CD4-positive, alpha-beta T cell treated with Interleukin-21 for 1 hour (primary cell): ENCODE data around the gene SLC38A10.

Experiments
- DNase-seq: peaks from one replicate; pipeline ENCODE4 v3.0.0-alpha.2; 2020

SLC38A10 gene

DNA sequence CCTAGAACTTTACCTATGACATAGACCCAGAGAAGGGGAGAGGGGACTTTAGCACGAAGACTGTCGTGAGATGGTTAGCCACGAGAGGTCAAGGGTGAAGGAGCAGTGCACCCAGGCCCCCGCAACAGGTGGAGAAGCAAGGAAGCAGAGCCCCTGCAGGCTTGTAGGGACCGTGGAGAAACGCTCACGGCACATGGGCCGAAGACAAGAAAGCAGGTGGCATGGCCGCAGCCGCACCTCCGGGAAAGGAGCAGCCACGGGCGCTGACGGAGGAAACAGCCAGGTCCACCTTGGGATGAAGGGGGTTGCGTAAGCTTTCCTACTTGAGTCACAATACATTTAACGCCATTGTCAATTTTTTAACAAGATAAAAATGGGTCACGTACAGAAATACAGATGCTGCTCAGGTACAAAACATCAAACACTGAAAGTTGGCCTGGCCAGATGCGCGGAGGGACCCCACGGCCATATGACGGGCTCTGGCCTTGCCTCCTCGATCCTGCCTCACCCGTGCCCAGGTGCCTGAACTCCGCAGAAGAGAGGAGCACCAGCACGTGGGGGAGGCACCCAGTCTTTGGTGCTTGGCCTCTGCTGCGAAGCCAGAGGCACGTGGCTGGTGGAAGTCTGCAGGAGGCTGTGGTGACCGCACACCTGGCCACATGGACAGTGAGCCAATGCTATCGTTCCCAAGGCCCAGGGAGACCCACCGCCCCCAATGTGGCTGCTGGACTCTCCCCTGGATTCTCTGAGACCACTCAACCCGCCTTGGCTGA is 21.2 kb downstream of the SLC38A10 start:
- no peak for DNase-seq

GRCh38 chr17:81272616-81273015 is 22.5 kb downstream of the SLC38A10 start:
- DNase-seq = no peak

DNA sequence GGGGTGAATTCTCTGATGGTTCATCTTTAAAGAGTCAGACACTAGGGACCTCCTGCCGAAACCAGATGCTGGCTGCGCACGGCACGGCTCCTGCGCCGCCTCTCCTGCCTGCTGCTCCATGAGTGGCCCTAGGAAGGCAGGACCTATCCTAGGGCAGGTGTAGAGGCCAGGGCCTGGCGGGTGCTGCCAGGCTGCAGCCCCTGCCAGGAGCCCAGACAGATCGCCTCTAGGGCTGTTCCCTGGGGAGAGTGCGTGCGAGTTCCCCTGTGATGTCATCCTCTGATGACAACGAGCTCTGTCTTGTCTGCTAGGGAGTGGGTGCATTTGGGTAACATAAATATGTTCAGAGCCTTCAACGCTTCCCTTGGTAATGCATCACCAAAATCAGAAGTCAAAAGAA is 23.9 kb downstream of the SLC38A10 start:
- DNase-seq = no peak

GRCh38 chr17:81270279-81270678 is 24.8 kb downstream of the SLC38A10 start:
- DNase-seq = no peak

GRCh38 chr17:81267390-81268067 is 27.6 kb downstream of the SLC38A10 start:
- DNase-seq = no peak

- no peak for DNase-seq
Measured at GRCh38 chr17:81265576-81265975, 29.5 kb downstream of the SLC38A10 start.

GRCh38 chr17:81264640-81265039 is 30.5 kb downstream of the SLC38A10 start:
- no peak for DNase-seq

GRCh38 chr17:81263371-81264181 is 31.5 kb downstream of the SLC38A10 start:
- no peak for DNase-seq

GRCh38 chr17:81261582-81262336 is 33.3 kb downstream of the SLC38A10 start:
- DNase-seq = no peak

DNA sequence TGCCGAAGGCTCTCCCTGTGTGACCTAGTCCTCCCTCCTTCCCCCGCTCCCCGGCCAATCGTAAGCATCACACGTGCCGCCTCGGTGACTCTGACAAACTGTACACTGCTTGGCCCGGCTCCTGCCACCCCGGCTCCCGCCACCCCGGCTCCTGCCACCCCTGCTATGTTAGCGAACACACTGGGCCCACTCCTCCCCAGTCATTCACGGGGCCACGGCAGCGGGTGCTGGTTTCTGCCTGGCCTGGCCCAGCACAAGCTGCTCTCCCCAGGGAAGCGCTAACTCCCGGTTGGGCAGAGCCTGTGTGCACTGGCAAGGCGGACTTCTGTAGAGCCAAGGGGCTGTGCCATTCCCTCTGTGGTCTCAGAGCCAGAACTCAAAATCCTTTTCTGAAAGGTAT is 34.0 kb downstream of the SLC38A10 start:
- DNase-seq = no peak

DNA sequence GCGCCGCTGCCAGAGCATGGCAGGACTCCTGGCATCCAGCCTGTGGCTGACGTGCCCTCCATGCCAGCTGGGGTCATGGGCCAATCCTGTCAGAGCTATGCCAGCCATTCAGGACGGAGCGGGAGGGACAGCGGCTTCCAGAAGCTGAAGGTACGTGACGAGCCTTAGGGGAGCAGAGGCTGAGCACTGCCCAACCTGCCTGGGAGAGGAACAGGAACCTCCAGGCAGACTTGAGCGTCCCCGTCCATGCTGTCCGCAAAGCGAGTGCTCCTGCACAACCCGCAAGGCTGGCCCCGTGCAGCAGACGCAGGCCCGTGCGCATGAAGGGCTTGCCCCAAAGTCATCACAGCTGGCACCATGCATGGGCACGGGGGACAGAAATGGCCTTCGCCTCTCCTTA is 34.5 kb downstream of the SLC38A10 start:
- DNase-seq = no peak

DNA sequence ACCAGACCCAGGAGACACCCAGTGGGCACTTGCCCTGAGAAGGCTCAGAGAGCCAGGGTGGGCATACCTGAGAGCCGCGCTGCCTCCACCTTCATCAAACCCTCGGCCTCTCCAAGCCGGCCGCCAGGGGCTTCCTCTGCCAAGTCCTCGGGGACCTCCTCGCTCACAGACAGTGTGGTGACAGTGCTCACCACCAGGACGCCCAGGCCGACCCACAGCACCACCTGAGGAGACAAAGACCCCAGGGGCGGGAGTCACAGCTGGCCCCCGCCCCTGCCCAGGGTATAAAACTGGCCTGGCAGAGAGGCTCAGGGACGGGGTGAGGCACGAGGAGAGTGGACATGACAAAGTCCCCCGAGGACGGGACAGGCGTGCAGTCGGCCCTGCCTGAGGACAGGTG is 34.9 kb downstream of the SLC38A10 start:
- DNase-seq = no peak

- DNase-seq = no peak
Measured at GRCh38 chr17:81259058-81259605, 36.0 kb downstream of the SLC38A10 start.

DNA sequence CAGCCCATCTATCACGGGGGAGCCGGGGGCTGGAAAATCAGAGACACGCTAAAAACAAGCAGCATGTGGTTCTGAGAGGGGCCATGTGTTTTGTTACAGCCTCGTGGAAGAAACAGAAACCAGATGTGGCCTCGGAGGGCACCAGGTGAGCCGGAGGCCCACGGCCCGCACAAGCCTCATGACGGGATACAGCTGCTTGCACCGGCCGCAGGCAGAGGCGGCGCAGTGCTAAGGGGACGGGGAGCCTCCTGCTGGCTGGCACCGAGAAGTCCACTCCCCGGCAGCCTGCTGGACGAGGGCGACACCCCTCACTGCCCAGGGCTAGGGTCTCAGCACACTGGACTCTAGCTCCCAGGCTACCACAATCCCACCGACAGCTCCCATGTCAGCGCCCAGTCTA is 36.8 kb downstream of the SLC38A10 start:
- no peak for DNase-seq

GRCh38 chr17:81257533-81257932 is 37.6 kb downstream of the SLC38A10 start:
- DNase-seq = no peak

DNA sequence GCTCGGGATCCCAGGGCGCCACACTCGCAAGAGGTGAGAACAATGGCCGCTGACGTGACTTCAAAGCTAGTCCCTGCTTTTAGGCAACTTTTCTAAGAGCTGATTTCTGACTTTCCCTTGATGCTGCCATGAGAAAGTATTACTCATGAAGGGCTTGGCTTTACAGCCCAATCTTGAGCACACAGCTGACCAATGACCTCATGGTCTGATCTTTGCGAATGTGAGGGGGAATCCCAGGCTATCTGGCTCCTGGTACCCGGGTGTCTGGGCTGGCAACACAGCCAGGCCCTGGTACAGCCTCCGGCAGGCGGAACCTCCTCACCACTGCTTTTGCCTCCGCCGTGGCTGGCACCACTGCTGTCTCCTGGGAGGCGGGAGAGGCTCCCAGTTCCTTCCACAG is 38.5 kb downstream of the SLC38A10 start:
- no peak for DNase-seq

- no peak for DNase-seq
Measured at GRCh38 chr17:81254955-81255717, 40.0 kb downstream of the SLC38A10 start.

- peak; percentile 73 for DNase-seq
Measured at GRCh38 chr17:81253358-81254131, 41.6 kb downstream of the SLC38A10 start.

DNA sequence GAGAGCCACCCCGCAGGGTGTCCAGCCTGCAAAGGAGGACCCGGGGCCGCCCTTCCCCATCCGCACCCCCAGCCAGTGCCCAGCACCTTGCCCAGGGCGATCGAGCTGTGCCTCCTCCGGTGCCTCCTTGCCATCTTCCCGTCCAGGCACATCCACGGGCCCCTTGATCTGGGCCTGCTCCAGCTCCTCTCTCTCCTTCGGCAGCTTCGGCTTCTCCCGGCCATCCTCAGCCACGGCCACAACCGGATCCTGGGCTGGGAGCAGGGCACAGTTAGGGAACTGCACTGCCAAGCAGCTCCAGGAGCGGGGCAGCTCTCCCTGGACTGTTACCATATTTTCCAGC is 42.1 kb downstream of the SLC38A10 start:
- DNase-seq = no peak

DNA sequence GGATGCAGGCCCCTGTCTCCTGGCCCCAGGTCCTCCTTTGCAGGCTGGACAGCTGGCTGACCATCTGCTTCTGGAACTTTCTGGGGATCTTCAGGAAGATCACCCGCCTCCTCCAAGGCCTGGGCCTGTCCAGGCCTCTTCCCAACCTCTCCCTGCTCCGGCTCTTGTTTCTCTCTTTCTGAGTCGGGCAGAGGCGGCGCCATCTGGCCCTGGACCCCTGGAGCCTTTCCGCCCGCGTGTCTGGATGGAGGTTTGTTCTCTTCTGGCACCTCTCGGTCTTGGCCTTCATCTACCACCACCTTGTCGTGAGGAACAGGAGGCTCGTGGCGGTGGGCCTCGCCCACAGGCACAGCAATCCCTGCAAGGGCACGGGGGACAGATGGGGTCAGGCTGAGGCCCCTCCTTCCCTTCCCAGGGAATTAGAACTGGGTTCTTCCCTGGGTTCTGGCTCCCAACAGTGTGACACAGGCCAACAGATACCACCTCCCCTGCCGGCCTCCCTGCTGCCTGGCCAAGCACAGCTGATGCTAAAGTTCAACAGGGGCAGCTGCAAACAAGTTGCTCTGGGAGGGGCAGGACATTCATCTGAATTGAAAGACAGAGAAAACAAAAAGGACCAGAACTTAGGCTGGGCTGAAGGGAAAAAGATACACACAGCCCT is 42.7 kb downstream of the SLC38A10 start:
- DNase-seq = no peak
